Adrenal gland (tissue), 12 donors: ENCODE data around the gene SESN1. TPM values are rescaled to one million over a fixed set of nuclear protein-coding genes. Genes with fewer than 3 reads are reported as not detected.
A peak's percentile ranks its signal among the peaks of the same experiment; 100 is the strongest.

Experiments used
- DNase-seq, 7 donors: peaks; one replicate each; pipeline ENCODE4 v3.0.0-alpha.2; 2019 to 2020
- H3K27ac ChIP-seq, 5 donors: fragments of 200-600 bp; sonication (generic) in 4 of 5; 1 replicate in 3 of 5; 2 replicates in 2 of 5; pipeline versions ENCODE4 v1.5.1 to v1.8.0; 2016 to 2020; ENCODE audit warnings: mild to moderate bottlenecking in 1 of 5
- H3K27me3 ChIP-seq: fragments of 200-600 bp; 2 replicates; pipeline ENCODE4 v1.8.0; 2021
- H3K36me3 ChIP-seq, 2 donors: fragments of 200-600 bp; replicated peaks in 1 of 2; 1 replicate in 1 of 2; 2 replicates in 1 of 2; pipeline versions ENCODE4 v1.5.1 to v1.8.0; 2018 to 2022
- H3K4me1 ChIP-seq, 2 donors: fragments of 200-600 bp; replicated peaks in 1 of 2; 1 replicate in 1 of 2; 2 replicates in 1 of 2; pipeline versions ENCODE4 v1.5.1 to v1.8.0; 2018 to 2021
- H3K4me3 ChIP-seq, 4 donors: fragments of 200-600 bp; sonication (generic) in 3 of 4; one replicate each; pipeline ENCODE4 v1.5.1; 2016 to 2018
- H3K9me3 ChIP-seq, 3 donors: fragments of 200-600 bp; sonication (generic) in 1 of 3; replicated peaks in 1 of 3; 1 replicate in 2 of 3; 2 replicates in 1 of 3; pipeline versions ENCODE4 v1.5.1 to v1.8.0; 2016 to 2021
- CTCF ChIP-seq, 6 experiments: fragments of 450-650 bp in 4 of 6; fragments of 200-600 bp in 2 of 6; sonication (generic) in 1 of 6; IDR thresholded peaks; 1 replicate in 5 of 6; 2 replicates in 1 of 6; pipeline versions ENCODE4 v1.5.1 to v1.8.0; 2016 to 2021; ENCODE audit warnings: antibody characterized with exemption in 6 of 6, mild to moderate bottlenecking in 2 of 6, moderate library complexity in 1 of 6
- POLR2A ChIP-seq, 2 donors: fragments of 450-650 bp; IDR thresholded peaks; one replicate each; pipeline ENCODE4 v1.6.1; 2017; ENCODE audit warnings: antibody characterized with exemption in 2 of 2, mild to moderate bottlenecking in 2 of 2, moderate library complexity in 1 of 2
- WGBS, 4 donors: extraction: QIAGEN DNeasy Blood & Tissue Kit in 2 of 4; methylation state at CpG; one replicate each; pipeline versions ENCODE4 v1.1.5 to v1.1.7; 2013 to 2017; 5-methylcytosine and 5-hydroxymethylcytosine counted together
- intact Hi-C, 2 donors: fragments of 100-400 bp; cut with DNase I; formaldehyde crosslinking; loops; one replicate each; pipeline versions ENCODE4 v1.14.1 to v1.15.0; 2022 to 2023
- polyA plus RNA-seq, 3 donors: library from polyadenylated mRNA; stranded (reverse); fragments of 200-250 nt in 2 of 3; fragments of 350-450 nt in 1 of 3; fragmentation: Illumina TruSeq in 1 of 3; extraction: RNeasy Lipid Tissue Mini Kit (QIAGEN cat#74804) in 1 of 3; gene quantifications; one replicate each; pipeline ENCODE4 v1.2.3, GENCODE V29; 2013 to 2014
- total RNA-seq, 9 donors: library from RNA; depleted of rRNA in 4 of 9; stranded (reverse); fragments of >200 nt in 4 of 9; fragments of 120-200 nt in 1 of 9; fragmentation: NEBNext Ultra II Directional in 1 of 9; extraction: Animal tissue kit (Norgen Biotek cat#: 25700) in 1 of 9; gene quantifications; one replicate each; pipeline versions ENCODE4 v1.1.0 to v1.2.4, GENCODE V29; 2013 to 2023
- donor health status: healthy with polysubstance abuse.
- donor health status: Bipolar disorder and iron deficiency.
- donor health status: DM: yes; HTN: yes; CAD: no.
- donor health status: DM: no; HTN: no; CAD: no.
- donor health status: DM: no; HTN: no; CAD: no.
- donor health status: DM: yes; HTN: yes; CAD: no.

SESN1 gene
- total and polyA plus RNA-seq, 12 donors: 14.2 to 72.7 (median 42.5) TPM

- intact Hi-C loops: no loop called here
Observed at GRCh38 chr6:108947114-108947854, 147.4 kb downstream of the SESN1 start.

GRCh38 chr6:108946695-108947094, 148.0 kb downstream of the SESN1 start:
- TF ChIP-seq POLR2A (IDR thresholded peaks at IDR 0.05): no peak
- TF ChIP-seq CTCF (IDR thresholded peaks at IDR 0.05): no peak
- Histone ChIP-seq H3K9me3 (no peaks in the 10 kb centered on the region), H3K27me3 (no peaks in the 10 kb centered on the region), H3K27ac (peak overlapping the region in 4 of 5 donors; percentile 70 to 92 (median 84)), H3K4me1 (peaks cover 37 to 58% of the 10 kb centered on the region in 2 donors), H3K36me3 (no peaks in the 10 kb centered on the region), H3K4me3 (no peak overlapping the region)
- intact Hi-C loops: no loop called here
- 51 to 62% (median 55%) methylated on average over 3 of the region's 3 CpGs for WGBS, 4 donors
- DNase-seq: no peak

More at GRCh38 chr6:108947114-108947854, 147.4 kb downstream of the SESN1 start:
- TF ChIP-seq CTCF (IDR thresholded peaks at IDR 0.05) (no peak), POLR2A (IDR thresholded peaks at IDR 0.05) (peak in 1 of 2 donors; percentile 14)
- H3K27me3 ChIP-seq: no peaks in the 10 kb centered on the region
- peak in 4 of 7 donors; percentile 23 to 76 (median 38) for DNase-seq
- no peak overlapping the region for H3K4me3 ChIP-seq
- peak overlapping the region in 4 of 5 donors; percentile 4 to 92 (median 81) for H3K27ac ChIP-seq
- H3K4me1 ChIP-seq: peaks cover 37 to 56% of the 10 kb centered on the region in 2 donors
- no peaks in the 10 kb centered on the region for H3K9me3 ChIP-seq
- H3K36me3 ChIP-seq: no peaks in the 10 kb centered on the region
- WGBS, 4 donors: 59 to 71% (median 69%) methylated on average over 5 of the region's 5 CpGs

GRCh38 chr6:108945681-108946159, 148.9 kb downstream of the SESN1 start:
- peak overlapping the region in 2 of 4 donors; percentile 2 to 14 for H3K4me3 ChIP-seq
- no peaks in the 10 kb centered on the region for H3K27me3 ChIP-seq
- no peaks in the 10 kb centered on the region for H3K9me3 ChIP-seq
- 24 to 35% (median 30%) methylated on average over 9 to 10 of the region's 10 CpGs for WGBS, 4 donors
- no peaks in the 10 kb centered on the region for H3K36me3 ChIP-seq
- TF ChIP-seq POLR2A (IDR thresholded peaks at IDR 0.05) (peak in 1 of 2 donors; percentile 49), CTCF (IDR thresholded peaks at IDR 0.05) (no peak)
- DNase-seq: peak; percentile 85 to 94 (median 93)
- H3K4me1 ChIP-seq: peaks cover 37 to 58% of the 10 kb centered on the region in 2 donors
- intact Hi-C loops: no loop called here
- H3K27ac ChIP-seq: peak overlapping the region; percentile 24 to 92 (median 76)

GRCh38 chr6:108944707-108945680, 149.7 kb downstream of the SESN1 start:
- intact Hi-C loops: no loop called here
- no peaks in the 10 kb centered on the region for H3K36me3 ChIP-seq
- peak overlapping the region; percentile 24 to 92 (median 76) for H3K27ac ChIP-seq
- DNase-seq: peak in 5 of 7 donors; percentile 39 to 75 (median 47)
- peak overlapping the region in 1 of 4 donors; percentile 14 for H3K4me3 ChIP-seq
- no peaks in the 10 kb centered on the region for H3K9me3 ChIP-seq
- no peaks in the 10 kb centered on the region for H3K27me3 ChIP-seq
- H3K4me1 ChIP-seq: peaks cover 37 to 58% of the 10 kb centered on the region in 2 donors
- TF ChIP-seq CTCF (IDR thresholded peaks at IDR 0.05): no peak
- no peak for TF ChIP-seq POLR2A (IDR thresholded peaks at IDR 0.05)
- 46 to 59% (median 55%) methylated on average over 12 of the region's 12 CpGs for WGBS, 4 donors
